Fibroblast of villous mesenchyme (primary cell): ENCODE data around the gene PRDM9. TPM values are rescaled to one million over a fixed set of nuclear protein-coding genes. Genes with fewer than 3 reads are reported as not detected.
"Not testable (repeated sequence)": the region's sequence is repeated elsewhere in the genome, so short reads cannot be mapped to it uniquely, and the experiment has no call there.

Experiments used
- DNase-seq: peaks from one replicate; pipeline ENCODE4 v3.0.0-alpha.2; 2010; ENCODE audit warnings: low read depth
- H3K4me3 ChIP-seq: 2 replicates; pipeline ENCODE4 v1.5.1; 2011; ENCODE audit warnings: low read depth, mild to moderate bottlenecking, low read length
- CTCF ChIP-seq: IDR thresholded peaks from 2 replicates; pipeline ENCODE4 v1.5.1; 2012; ENCODE audit warnings: low read depth, mild to moderate bottlenecking, low read length; ENCODE audit not compliant: insufficient read depth
- total RNA-seq: library from RNA; depleted of rRNA; stranded (reverse); fragments of >200 nt; gene quantifications from 2 replicates; pipeline ENCODE4 v1.2.3, GENCODE V29; 2012

PRDM9 gene
- total RNA-seq, 1 donor, result not detected

GRCh38 chr5:23494558-23494957 lies 12.9 kb upstream of the PRDM9 start:
- no peak for DNase-seq
- no peak overlapping the region for H3K4me3 ChIP-seq
- no peak for TF ChIP-seq CTCF

GRCh38 chr5:23496576-23496975 lies 10.8 kb upstream of the PRDM9 start:
- no peak overlapping the region for H3K4me3 ChIP-seq
- TF ChIP-seq CTCF, result no peak
- DNase-seq, result no peak

GRCh38 chr5:23506329-23507236 lies 826 bp upstream of the PRDM9 start:
- H3K4me3 ChIP-seq, result no peak overlapping the region
- TF ChIP-seq CTCF, result no peak
- no peak for DNase-seq

GRCh38 chr5:23510434-23510833 lies 3.0 kb downstream of the PRDM9 start:
- not testable (repeated sequence) for H3K4me3 ChIP-seq, DNase-seq

- no peak for DNase-seq
- TF ChIP-seq CTCF, result no peak
- H3K4me3 ChIP-seq, result no peak overlapping the region
These were observed 15.1 kb downstream of the PRDM9 start for GRCh38 chr5:23522553-23522952.

GRCh38 chr5:23523031-23523430 lies 15.6 kb downstream of the PRDM9 start:
- no peak for TF ChIP-seq CTCF
- DNase-seq, result no peak
- no peak overlapping the region for H3K4me3 ChIP-seq

- DNase-seq, result no peak
- no peak overlapping the region for H3K4me3 ChIP-seq
- TF ChIP-seq CTCF, result no peak
These were observed 16.6 kb downstream of the PRDM9 start for GRCh38 chr5:23523998-23524397.
